Activated gamma-delta T cell treated with Interleukin-2 at 50 U/mL for 16 hours (primary cell): ENCODE data around the gene TRPC4AP.

ENCODE experiments used
- DNase-seq: peaks from one replicate; pipeline ENCODE4 v3.0.0-alpha.2; 2020

TRPC4AP gene

DNA sequence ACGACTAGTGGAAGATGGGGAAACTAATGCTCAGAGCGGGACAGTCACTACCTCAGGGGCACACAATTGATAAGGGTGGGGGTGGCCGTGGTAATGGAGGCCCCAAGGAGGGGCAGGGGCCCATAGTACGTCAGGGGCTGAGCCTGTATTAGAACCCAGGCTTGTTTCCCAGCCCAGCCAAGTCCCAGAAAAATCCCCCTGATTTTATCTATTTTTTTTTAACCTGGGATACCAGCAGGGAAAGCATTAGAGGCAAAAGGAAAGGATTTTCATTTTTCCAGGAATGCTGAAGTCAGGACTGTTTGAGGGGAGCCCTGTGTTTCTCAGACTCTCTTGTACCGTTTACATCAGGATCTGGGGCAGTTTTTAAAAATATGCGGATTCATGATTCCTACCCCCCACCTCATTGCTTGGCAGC lies 136.6 kb downstream of the TRPC4AP start:
- DNase-seq, result no peak

DNA sequence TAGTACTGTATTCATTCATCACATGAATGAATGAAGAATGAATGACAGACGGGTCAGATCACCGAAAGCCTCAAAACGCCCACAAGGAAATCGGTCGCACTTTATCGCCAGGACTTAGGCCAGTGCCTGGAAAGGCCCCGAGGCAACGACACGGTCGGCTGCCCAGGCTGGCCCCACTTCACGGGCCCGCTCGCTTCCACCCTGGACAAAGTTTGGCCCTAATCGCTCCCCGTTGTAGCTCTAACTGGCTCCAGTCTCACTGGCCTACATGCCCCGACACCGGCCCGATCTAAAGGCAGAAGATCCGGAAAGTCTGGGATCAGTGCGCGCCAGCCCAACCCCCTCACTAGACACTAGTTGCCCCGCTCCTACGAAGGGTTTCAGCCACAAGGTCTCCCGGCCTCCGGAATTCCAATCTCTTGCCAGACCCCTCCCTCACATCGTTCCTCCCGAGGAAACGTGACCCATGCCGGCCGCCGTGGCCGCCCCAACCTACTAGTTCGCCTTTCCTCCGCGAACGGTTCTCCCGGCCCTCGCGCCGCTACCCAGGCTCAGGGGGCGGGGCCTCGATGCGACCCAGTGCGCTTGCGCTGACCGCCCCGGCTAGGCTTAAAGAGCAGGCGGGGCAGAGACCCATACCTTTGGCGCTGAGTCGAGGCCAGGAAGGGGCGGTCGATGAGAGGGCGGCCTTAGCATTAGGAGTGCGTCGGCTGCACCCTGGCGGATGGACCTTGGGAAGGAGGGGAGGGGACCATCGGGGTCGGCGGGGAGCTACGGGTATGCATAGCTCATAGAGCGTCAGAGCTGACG lies 137.2 kb downstream of the TRPC4AP start, which contains the start of the genes GSS and MYH7B:
TSS of gene GSS (minus strand) at position 576 of the 810 bp plus-strand sequence. CDS start 3,954 bp downstream, outside the sequence.
TSS of gene MYH7B (plus strand) at position 638 of the 810 bp plus-strand sequence. CDS start 22,138 bp downstream, outside the sequence.
- peak; percentile 97 for DNase-seq

DNA sequence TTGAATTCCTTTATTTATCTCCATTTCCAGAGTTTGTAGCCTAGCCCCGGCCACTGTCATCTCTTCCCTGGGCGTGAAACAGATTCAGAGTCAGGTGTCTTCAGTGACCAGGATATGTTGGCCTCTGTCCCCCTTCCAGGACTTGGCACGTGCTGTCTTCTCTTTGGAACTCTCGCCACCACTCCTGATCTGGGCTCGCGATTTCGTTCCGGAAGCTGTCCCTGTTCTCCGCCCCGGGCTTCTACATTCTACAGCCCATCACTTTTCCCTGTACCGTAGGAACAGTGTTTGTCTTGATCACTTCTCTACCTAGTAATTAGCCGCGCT lies 137.7 kb downstream of the TRPC4AP start:
- no peak for DNase-seq

DNA sequence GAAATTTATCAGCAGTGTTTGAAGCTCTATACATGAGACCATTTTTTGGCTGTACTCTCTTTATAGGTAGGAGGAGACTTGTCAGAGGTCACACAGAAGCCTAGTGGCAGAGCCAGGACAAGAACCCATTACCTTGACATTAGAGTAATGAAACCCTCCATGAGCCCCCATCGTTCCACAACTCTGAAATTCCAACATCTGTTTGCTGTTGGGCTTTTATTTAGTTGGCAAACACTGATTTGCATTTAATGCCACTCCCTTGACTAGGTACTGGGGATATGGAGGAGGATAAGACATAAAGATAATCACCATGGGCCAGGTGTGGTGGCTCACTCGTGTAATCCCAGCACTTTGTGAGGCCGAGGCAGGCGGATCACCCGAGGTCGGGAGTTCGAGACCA lies 138.6 kb downstream of the TRPC4AP start:
- DNase-seq, result no peak

DNA sequence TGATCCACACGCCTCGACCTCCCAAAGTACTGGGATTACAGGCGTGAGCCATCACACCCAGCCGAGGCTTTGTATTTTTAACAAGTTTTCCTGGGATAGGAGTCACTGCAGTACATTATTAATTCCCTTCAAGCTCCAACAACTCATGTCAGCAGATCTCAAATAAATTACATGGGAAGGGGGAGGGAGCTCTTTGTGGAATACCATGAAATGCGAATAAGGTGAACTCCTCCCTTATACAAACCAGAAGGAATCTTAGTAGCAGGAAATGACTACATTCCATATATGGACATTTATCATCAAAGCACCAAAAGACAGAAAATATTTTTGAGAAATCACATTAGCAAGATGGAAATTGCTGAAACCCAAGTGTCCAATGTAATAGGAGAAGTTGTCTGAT lies 139.9 kb downstream of the TRPC4AP start:
- DNase-seq, result no peak
